ENCODE measurements around the gene ROBO1.

- TF ChIP-seq, protein P1, sequence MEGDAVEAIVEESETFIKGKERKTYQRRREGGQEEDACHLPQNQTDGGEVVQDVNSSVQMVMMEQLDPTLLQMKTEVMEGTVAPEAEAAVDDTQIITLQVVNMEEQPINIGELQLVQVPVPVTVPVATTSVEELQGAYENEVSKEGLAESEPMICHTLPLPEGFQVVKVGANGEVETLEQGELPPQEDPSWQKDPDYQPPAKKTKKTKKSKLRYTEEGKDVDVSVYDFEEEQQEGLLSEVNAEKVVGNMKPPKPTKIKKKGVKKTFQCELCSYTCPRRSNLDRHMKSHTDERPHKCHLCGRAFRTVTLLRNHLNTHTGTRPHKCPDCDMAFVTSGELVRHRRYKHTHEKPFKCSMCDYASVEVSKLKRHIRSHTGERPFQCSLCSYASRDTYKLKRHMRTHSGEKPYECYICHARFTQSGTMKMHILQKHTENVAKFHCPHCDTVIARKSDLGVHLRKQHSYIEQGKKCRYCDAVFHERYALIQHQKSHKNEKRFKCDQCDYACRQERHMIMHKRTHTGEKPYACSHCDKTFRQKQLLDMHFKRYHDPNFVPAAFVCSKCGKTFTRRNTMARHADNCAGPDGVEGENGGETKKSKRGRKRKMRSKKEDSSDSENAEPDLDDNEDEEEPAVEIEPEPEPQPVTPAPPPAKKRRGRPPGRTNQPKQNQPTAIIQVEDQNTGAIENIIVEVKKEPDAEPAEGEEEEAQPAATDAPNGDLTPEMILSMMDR (IDR thresholded peaks at IDR 0.05; ENCODE audit: low read depth, low read length, missing input control): no peak
- TF ChIP-seq REST (IDR thresholded peaks at IDR 0.05) (no peak), ATF3 (IDR thresholded peaks at IDR 0.05) (no peak)
Observed at GRCh38 chr3:78634316-78634715, 1133.5 kb downstream of the ROBO1 start.
